ENCODE data around the gene NTF3.

NTF3 gene

DNA sequence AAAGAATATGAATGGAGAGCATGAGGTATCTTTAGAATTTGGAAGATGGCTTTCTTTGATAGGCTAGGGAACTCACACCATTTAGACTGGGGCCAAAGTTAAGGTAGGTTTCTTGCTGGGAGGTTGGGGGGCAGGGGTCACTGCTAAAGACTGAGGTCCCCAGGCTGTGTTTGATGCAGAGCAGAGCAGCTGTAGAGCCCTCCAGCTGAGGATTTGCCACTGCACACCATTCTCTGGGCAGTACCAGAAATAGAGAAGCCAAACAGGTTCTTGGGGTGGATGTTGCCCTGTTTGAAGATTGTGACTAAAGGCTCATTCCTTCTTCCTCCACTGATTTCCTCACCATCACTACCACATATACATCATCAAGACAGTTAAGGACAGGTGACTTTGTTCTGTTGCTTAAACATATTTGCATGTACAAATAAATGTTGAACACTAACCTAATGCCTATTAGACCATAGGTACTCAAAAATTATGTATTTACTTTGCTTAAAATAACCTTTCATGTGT lies 7.9 kb downstream of the NTF3 start:
- Histone ChIP-seq H3K27ac (ENCODE audit: low read depth in 2 of 2, low read length in 2 of 2) (no peak overlapping the region), H3K4me1 (ENCODE audit: control insufficient read depth in 2 of 2, insufficient read depth in 2 of 2, low read length in 2 of 2) (peaks cover 0 to 23% of the 10 kb centered on the region in 2 donors), H3K4me3 (ENCODE audit: low read length in 2 of 2) (no peak overlapping the region), H3K9me3 (ENCODE audit: control insufficient read depth in 2 of 2, low read length in 2 of 2) (no peaks in the 10 kb centered on the region), H3K9ac (ENCODE audit: low read depth in 1 of 2, low read length in 2 of 2) (no peak overlapping the region), H3K36me3 (ENCODE audit: control insufficient read depth in 2 of 2, insufficient read depth in 2 of 2, low read length in 2 of 2) (no peaks in the 10 kb centered on the region), H3K27me3 (ENCODE audit: control insufficient read depth in 2 of 2, insufficient read depth in 2 of 2, low read length in 2 of 2) (peaks cover 1 to 13% of the 10 kb centered on the region in 2 donors)

DNA sequence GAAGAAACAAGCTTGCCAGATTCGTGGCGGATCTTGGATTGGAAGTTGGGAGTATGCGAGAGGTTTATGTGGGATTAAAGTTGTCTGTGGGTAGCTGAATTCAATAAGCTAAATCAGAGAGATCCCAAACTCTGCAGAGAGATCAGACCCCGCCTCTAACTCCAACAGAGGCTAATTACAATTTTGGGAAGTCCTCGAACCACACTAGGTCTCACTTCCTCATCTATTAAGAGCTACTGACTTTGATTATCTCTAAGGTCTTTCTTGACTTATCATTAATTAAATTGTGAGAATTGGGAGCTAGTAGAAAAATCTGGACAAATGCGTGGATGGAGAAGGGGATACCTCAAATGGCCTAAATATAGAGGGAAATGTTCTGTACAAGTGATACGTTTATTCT lies 9.1 kb downstream of the NTF3 start:
- H3K9ac ChIP-seq (ENCODE audit: low read depth in 1 of 2, low read length in 2 of 2): no peak overlapping the region
- peaks cover 0 to 22% of the 10 kb centered on the region in 2 donors for H3K4me1 ChIP-seq (ENCODE audit: control insufficient read depth in 2 of 2, insufficient read depth in 2 of 2, low read length in 2 of 2)
- no peak overlapping the region for H3K4me3 ChIP-seq (ENCODE audit: low read length in 2 of 2)
- no peak overlapping the region for H3K27ac ChIP-seq (ENCODE audit: low read depth in 2 of 2, low read length in 2 of 2)
- H3K27me3 ChIP-seq (ENCODE audit: control insufficient read depth in 2 of 2, insufficient read depth in 2 of 2, low read length in 2 of 2): peaks cover 0 to 2% of the 10 kb centered on the region in 2 donors
- H3K36me3 ChIP-seq (ENCODE audit: control insufficient read depth in 2 of 2, insufficient read depth in 2 of 2, low read length in 2 of 2): no peaks in the 10 kb centered on the region
- H3K9me3 ChIP-seq (ENCODE audit: control insufficient read depth in 2 of 2, low read length in 2 of 2): no peaks in the 10 kb centered on the region

DNA sequence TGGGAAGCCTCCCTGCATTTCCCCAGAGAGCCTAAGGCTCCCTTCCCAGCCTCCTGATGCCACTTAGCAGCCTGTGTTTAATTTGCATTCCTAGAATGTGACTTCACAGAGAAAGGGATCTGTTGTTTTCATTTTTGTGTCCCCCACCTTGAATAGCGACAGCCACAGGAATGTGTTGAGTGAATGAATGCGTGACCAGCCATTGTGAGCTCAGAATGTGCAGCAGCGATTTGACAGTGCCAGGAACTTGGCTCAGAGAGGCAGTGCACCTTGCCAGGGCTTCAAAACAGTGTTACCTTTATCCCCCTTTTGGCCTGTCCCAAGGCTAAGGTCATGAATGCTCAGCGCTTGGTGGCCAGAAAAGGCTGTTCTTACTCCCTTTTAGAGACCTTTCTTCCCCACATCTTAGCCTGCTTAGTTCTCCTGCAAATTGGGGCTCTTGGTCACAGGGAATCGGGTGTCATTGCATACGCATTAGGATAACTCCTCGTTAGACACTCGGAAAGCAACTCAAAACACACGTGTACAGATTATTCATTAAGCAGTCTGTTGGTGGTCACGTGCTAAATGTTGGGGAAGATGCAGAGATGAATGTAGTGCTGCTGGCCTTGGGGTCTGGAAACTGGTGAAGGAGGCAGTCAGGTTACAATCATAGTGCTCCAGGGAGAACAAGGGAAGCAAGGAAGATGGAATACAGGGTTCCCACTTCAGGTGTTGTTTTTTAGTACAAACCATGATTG lies 9.8 kb downstream of the NTF3 start:
- Histone ChIP-seq H3K36me3 (ENCODE audit: control insufficient read depth in 2 of 2, insufficient read depth in 2 of 2, low read length in 2 of 2) (no peaks in the 10 kb centered on the region), H3K9me3 (ENCODE audit: control insufficient read depth in 2 of 2, low read length in 2 of 2) (no peaks in the 10 kb centered on the region), H3K4me1 (ENCODE audit: control insufficient read depth in 2 of 2, insufficient read depth in 2 of 2, low read length in 2 of 2) (peaks cover 0 to 22% of the 10 kb centered on the region in 2 donors), H3K27me3 (ENCODE audit: control insufficient read depth in 2 of 2, insufficient read depth in 2 of 2, low read length in 2 of 2) (no peaks in the 10 kb centered on the region), H3K4me3 (ENCODE audit: low read length in 2 of 2) (no peak overlapping the region), H3K9ac (ENCODE audit: low read depth in 1 of 2, low read length in 2 of 2) (no peak overlapping the region), H3K27ac (ENCODE audit: low read depth in 2 of 2, low read length in 2 of 2) (no peak overlapping the region)

DNA sequence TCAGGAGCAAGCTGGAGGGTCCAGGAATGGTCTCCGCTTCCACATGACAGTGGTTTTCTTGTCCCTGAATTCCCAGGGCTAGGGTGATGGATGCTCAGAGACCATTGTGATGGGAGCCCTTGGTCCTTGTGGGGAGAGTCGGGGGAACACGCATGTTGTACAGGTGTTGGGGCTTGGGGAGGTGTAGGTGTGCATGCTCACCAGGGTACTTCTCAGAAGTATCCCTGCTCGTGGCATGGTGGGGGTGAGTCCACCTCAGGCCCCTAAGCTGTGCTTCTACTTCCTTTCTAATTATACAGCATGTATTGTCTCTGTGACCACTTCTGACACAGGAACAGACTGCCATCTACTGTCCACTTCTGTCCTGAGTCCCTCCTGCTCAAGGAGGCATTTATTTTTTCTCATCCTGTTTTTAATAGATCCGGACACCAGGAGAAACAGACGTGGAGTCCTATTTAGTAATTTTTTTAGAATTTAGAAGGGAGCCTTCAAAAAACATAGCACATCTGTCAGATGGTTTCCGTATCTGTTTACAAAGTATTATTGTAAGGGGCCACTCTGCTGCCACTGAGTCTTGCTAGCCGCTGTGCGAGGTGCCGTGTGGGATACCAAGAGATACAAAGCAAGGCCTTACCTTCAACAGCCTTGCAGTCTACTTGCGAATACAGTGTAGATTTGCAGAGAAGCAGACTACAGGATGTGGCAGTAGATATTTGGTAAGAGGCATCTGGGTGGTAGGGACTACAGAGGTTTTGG lies 10.5 kb downstream of the NTF3 start:
- H3K4me1 ChIP-seq (ENCODE audit: control insufficient read depth in 2 of 2, insufficient read depth in 2 of 2, low read length in 2 of 2): peaks cover 0 to 18% of the 10 kb centered on the region in 2 donors
- no peak overlapping the region for H3K9ac ChIP-seq (ENCODE audit: low read depth in 1 of 2, low read length in 2 of 2)
- H3K36me3 ChIP-seq (ENCODE audit: control insufficient read depth in 2 of 2, insufficient read depth in 2 of 2, low read length in 2 of 2): no peaks in the 10 kb centered on the region

DNA sequence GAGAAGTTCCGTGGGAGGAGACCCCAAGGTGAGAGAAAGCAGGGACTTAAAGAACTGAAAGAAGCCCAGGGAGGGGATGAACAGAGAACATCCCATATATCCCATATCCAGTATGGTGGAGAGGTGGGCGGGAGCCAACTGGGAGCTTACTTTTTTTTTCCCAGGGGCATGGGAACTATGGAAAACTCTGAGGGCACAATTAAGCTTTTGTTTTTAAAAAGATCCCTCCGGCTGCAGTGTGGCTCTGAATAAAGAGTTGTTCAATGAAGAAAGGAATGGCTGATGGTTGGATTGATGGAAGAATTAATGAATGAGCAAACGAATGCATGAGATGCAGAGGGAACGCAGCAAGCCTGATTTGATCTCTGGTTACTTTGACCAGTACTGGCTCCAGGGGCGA lies 12.6 kb downstream of the NTF3 start:
- Histone ChIP-seq H3K27me3 (ENCODE audit: control insufficient read depth in 2 of 2, insufficient read depth in 2 of 2, low read length in 2 of 2) (peaks cover 3% of the 10 kb centered on the region in 2 donors), H3K4me1 (ENCODE audit: control insufficient read depth in 2 of 2, insufficient read depth in 2 of 2, low read length in 2 of 2) (peaks cover 0 to 8% of the 10 kb centered on the region in 2 donors), H3K27ac (ENCODE audit: low read depth in 2 of 2, low read length in 2 of 2) (no peak overlapping the region)

More for the DNA sequence above, 10.5 kb downstream of the NTF3 start:
- Histone ChIP-seq H3K4me3 (ENCODE audit: low read length in 2 of 2) (no peak overlapping the region), H3K27me3 (ENCODE audit: control insufficient read depth in 2 of 2, insufficient read depth in 2 of 2, low read length in 2 of 2) (no peaks in the 10 kb centered on the region), H3K27ac (ENCODE audit: low read depth in 2 of 2, low read length in 2 of 2) (no peak overlapping the region), H3K9me3 (ENCODE audit: control insufficient read depth in 2 of 2, low read length in 2 of 2) (no peaks in the 10 kb centered on the region)

DNA sequence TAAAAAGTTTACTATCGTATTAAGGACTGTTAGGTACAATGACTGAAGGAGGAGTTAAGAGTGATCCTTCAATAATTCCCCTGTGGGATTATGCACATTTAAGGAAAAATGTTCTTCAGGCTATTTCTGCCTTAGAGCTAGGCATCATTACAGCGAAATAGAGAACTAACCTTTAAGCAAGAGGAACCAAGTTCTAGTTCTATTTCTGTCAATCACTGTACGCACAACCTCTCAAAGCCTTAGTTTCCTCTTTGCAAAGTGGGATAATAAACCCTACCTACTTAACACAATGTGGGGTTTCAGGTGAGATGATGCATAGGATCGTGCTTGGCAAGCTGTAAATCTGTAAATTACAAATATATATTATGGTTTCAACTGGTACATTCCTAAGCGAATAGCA lies 15.4 kb downstream of the NTF3 start:
- Histone ChIP-seq H3K27ac (ENCODE audit: low read depth in 2 of 2, low read length in 2 of 2) (no peak overlapping the region), H3K9ac (ENCODE audit: low read depth in 1 of 2, low read length in 2 of 2) (no peak overlapping the region), H3K9me3 (ENCODE audit: control insufficient read depth in 2 of 2, low read length in 2 of 2) (no peaks in the 10 kb centered on the region), H3K27me3 (ENCODE audit: control insufficient read depth in 2 of 2, insufficient read depth in 2 of 2, low read length in 2 of 2) (peaks cover 3% of the 10 kb centered on the region in 2 donors), H3K4me3 (ENCODE audit: low read length in 2 of 2) (no peak overlapping the region), H3K36me3 (ENCODE audit: control insufficient read depth in 2 of 2, insufficient read depth in 2 of 2, low read length in 2 of 2) (no peaks in the 10 kb centered on the region), H3K4me1 (ENCODE audit: control insufficient read depth in 2 of 2, insufficient read depth in 2 of 2, low read length in 2 of 2) (no peaks in the 10 kb centered on the region)

More for the DNA sequence above, 12.6 kb downstream of the NTF3 start:
- no peak overlapping the region for H3K4me3 ChIP-seq (ENCODE audit: low read length in 2 of 2)
- H3K9me3 ChIP-seq (ENCODE audit: control insufficient read depth in 2 of 2, low read length in 2 of 2): no peaks in the 10 kb centered on the region
- H3K36me3 ChIP-seq (ENCODE audit: control insufficient read depth in 2 of 2, insufficient read depth in 2 of 2, low read length in 2 of 2): no peaks in the 10 kb centered on the region
- no peak overlapping the region for H3K9ac ChIP-seq (ENCODE audit: low read depth in 1 of 2, low read length in 2 of 2)

DNA sequence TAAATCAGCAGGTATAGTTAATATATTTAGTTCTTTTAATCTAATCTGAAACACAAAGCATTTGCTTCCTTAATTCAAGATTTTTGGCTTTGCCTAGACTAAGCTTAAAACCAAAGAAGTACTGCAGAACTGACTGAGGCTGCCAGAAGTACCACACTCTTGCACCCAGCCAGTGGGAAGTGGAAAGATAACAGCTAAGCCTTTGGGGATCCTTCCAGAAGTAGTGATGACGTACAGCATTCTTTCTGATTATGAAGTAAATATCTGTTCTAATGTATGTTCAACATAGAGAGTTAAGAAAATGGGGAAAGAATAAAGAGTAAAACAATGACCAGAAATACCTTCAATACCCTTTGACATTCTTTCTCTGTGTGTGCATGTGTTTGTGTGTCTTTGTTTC lies 19.3 kb downstream of the NTF3 start:
- Histone ChIP-seq H3K4me1 (ENCODE audit: control insufficient read depth in 2 of 2, insufficient read depth in 2 of 2, low read length in 2 of 2) (no peaks in the 10 kb centered on the region), H3K9ac (ENCODE audit: low read depth in 1 of 2, low read length in 2 of 2) (no peak overlapping the region), H3K4me3 (ENCODE audit: low read length in 2 of 2) (no peak overlapping the region), H3K36me3 (ENCODE audit: control insufficient read depth in 2 of 2, insufficient read depth in 2 of 2, low read length in 2 of 2) (no peaks in the 10 kb centered on the region), H3K9me3 (ENCODE audit: control insufficient read depth in 2 of 2, low read length in 2 of 2) (no peaks in the 10 kb centered on the region), H3K27me3 (ENCODE audit: control insufficient read depth in 2 of 2, insufficient read depth in 2 of 2, low read length in 2 of 2) (peaks cover 3% of the 10 kb centered on the region in 2 donors), H3K27ac (ENCODE audit: low read depth in 2 of 2, low read length in 2 of 2) (no peak overlapping the region)

DNA sequence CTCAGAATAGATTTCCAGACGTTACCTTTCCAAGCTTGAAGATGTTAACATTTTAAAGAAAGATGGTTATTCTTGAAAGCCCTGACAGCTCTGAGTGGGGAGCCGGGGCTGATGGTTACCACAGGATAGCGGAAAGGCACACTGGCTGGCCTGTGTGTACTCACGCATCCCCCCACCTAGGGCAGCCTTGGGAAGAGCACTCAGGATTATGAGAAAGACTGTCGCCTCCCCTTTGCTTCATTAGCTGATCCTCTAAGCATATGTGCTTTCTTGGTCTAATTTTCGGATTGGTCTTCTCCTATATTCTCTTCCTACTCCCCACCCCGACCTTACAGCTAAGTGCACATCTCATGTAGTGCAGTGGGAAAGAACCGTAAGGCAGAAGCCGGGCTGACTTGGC lies 20.7 kb downstream of the NTF3 start:
- Histone ChIP-seq H3K36me3 (ENCODE audit: control insufficient read depth in 2 of 2, insufficient read depth in 2 of 2, low read length in 2 of 2) (no peaks in the 10 kb centered on the region), H3K9me3 (ENCODE audit: control insufficient read depth in 2 of 2, low read length in 2 of 2) (no peaks in the 10 kb centered on the region), H3K4me3 (ENCODE audit: low read length in 2 of 2) (no peak overlapping the region), H3K9ac (ENCODE audit: low read depth in 1 of 2, low read length in 2 of 2) (no peak overlapping the region), H3K4me1 (ENCODE audit: control insufficient read depth in 2 of 2, insufficient read depth in 2 of 2, low read length in 2 of 2) (no peaks in the 10 kb centered on the region), H3K27ac (ENCODE audit: low read depth in 2 of 2, low read length in 2 of 2) (no peak overlapping the region), H3K27me3 (ENCODE audit: control insufficient read depth in 2 of 2, insufficient read depth in 2 of 2, low read length in 2 of 2) (peaks cover 3% of the 10 kb centered on the region in 2 donors)

DNA sequence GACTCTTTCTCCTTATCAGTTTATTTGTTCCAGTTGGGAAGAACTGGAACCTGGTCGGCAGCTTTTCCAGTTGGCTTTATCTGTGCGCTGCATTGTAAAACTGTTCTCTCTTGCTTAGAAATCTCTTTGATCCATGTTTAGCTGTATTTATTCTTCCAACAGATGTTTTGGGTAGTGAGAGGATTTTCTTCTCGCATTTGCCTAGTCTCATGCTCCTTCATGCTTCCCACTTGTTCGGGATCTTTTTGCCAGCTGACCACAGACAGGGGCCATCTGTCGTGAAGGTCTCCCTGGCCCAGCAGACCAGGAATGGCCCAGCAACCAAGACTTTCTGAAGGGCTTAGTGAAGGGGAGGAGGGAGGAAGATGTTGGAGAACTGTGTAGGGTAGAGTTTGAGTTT lies 21.6 kb downstream of the NTF3 start:
- H3K27ac ChIP-seq (ENCODE audit: low read depth in 2 of 2, low read length in 2 of 2): no peak overlapping the region
- H3K9me3 ChIP-seq (ENCODE audit: control insufficient read depth in 2 of 2, low read length in 2 of 2): no peaks in the 10 kb centered on the region

DNA sequence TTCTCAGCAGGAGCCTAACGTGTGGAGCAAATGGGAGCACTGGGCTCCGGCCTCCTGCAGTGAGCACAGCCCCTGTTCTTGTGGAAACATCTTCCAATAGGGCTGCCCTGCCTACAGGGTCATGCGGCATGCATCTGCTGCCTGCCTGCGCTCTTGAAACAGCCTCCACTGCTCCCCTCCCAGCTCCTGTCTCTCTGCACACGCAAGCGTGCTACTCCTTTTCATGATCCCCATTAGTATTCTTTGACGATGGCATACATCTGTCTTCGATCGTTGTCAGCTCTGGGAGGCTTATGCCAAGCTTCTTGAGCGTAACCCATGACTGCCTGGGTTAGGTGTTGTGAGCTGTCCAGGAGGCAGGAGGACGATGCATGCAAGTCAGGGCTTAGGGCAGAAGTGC lies 23.1 kb downstream of the NTF3 start:
- Histone ChIP-seq H3K4me1 (ENCODE audit: control insufficient read depth in 2 of 2, insufficient read depth in 2 of 2, low read length in 2 of 2) (no peaks in the 10 kb centered on the region), H3K9me3 (ENCODE audit: control insufficient read depth in 2 of 2, low read length in 2 of 2) (no peaks in the 10 kb centered on the region), H3K4me3 (ENCODE audit: low read length in 2 of 2) (no peak overlapping the region), H3K36me3 (ENCODE audit: control insufficient read depth in 2 of 2, insufficient read depth in 2 of 2, low read length in 2 of 2) (no peaks in the 10 kb centered on the region), H3K27ac (ENCODE audit: low read depth in 2 of 2, low read length in 2 of 2) (no peak overlapping the region), H3K27me3 (ENCODE audit: control insufficient read depth in 2 of 2, insufficient read depth in 2 of 2, low read length in 2 of 2) (no peaks in the 10 kb centered on the region), H3K9ac (ENCODE audit: low read depth in 1 of 2, low read length in 2 of 2) (no peak overlapping the region)

More for the DNA sequence above, 21.6 kb downstream of the NTF3 start:
- Histone ChIP-seq H3K9ac (ENCODE audit: low read depth in 1 of 2, low read length in 2 of 2) (no peak overlapping the region), H3K36me3 (ENCODE audit: control insufficient read depth in 2 of 2, insufficient read depth in 2 of 2, low read length in 2 of 2) (no peaks in the 10 kb centered on the region), H3K27me3 (ENCODE audit: control insufficient read depth in 2 of 2, insufficient read depth in 2 of 2, low read length in 2 of 2) (peaks cover 0 to 3% of the 10 kb centered on the region in 2 donors), H3K4me3 (ENCODE audit: low read length in 2 of 2) (no peak overlapping the region), H3K4me1 (ENCODE audit: control insufficient read depth in 2 of 2, insufficient read depth in 2 of 2, low read length in 2 of 2) (no peaks in the 10 kb centered on the region)

All from mucosa of rectum (tissue), 2 donors.